H9 (cell line): ENCODE measurements around the gene SLCO3A1. TPM values are rescaled to one million over a fixed set of nuclear protein-coding genes. Genes with fewer than 3 reads are reported as not detected.

Experiments
- DNase-seq: peaks from one replicate; pipeline ENCODE4 v3.0.0-alpha.2; 2017
- H2AFZ ChIP-seq: one replicate; pipeline ENCODE4 v1.6.1; 2013; ENCODE audit warnings: mild to moderate bottlenecking, low read length, control low read depth, moderate library complexity
- H2AK5ac ChIP-seq: 2 replicates; pipeline ENCODE4 v1.6.1; 2013; ENCODE audit warnings: low read length, control low read depth, mixed read lengths; ENCODE audit not compliant: insufficient read length
- H2BK120ac ChIP-seq: one replicate; pipeline ENCODE4 v1.6.1; 2013; ENCODE audit warnings: low read depth, mild to moderate bottlenecking, low read length, control low read depth, inconsistent platforms; ENCODE audit not compliant: poor library complexity, severe bottlenecking
- H2BK12ac ChIP-seq: 2 replicates; pipeline ENCODE4 v1.6.1; 2013; ENCODE audit warnings: low read length, control low read depth, mixed read lengths, low read depth; ENCODE audit not compliant: insufficient read length
- H2BK15ac ChIP-seq: 2 replicates; pipeline ENCODE4 v1.6.1; 2013; ENCODE audit warnings: low read depth, low read length, control low read depth
- H2BK20ac ChIP-seq: one replicate; pipeline ENCODE4 v1.6.1; 2013; ENCODE audit warnings: low read depth, mild to moderate bottlenecking, low read length, control low read depth, inconsistent platforms; ENCODE audit not compliant: poor library complexity, severe bottlenecking
- H2BK5ac ChIP-seq: 2 replicates; pipeline ENCODE4 v1.6.1; 2013; ENCODE audit warnings: low read length, control low read depth, mixed read lengths; ENCODE audit not compliant: insufficient read length
- H3K14ac ChIP-seq: 2 replicates; pipeline ENCODE4 v1.6.1; 2013; ENCODE audit warnings: low read length, control low read depth; ENCODE audit not compliant: insufficient read depth
- H3K18ac ChIP-seq: 2 replicates; pipeline ENCODE4 v1.6.1; 2013; ENCODE audit warnings: low read depth, mild to moderate bottlenecking, mixed read lengths, low read length, control low read depth; ENCODE audit not compliant: insufficient read length
- H3K23ac ChIP-seq: 2 replicates; pipeline ENCODE4 v1.6.1; 2013; ENCODE audit warnings: low read length, control low read depth, mixed read lengths, low read depth; ENCODE audit not compliant: insufficient read length
- H3K23me2 ChIP-seq: 2 replicates; pipeline ENCODE4 v1.6.1; 2013; ENCODE audit warnings: low read depth, mild to moderate bottlenecking, mixed read lengths, low read length, control low read depth; ENCODE audit not compliant: insufficient read length, poor library complexity, severe bottlenecking
- H3K27ac ChIP-seq: 2 replicates; pipeline ENCODE4 v1.5.1; 2013; ENCODE audit warnings: low read length, control low read depth, mixed read lengths, low read depth; ENCODE audit not compliant: insufficient read length
- H3K27me3 ChIP-seq: 2 replicates; pipeline ENCODE4 v1.6.1; 2013; ENCODE audit warnings: low read length, control low read depth, inconsistent platforms; ENCODE audit not compliant: insufficient read depth
- H3K4ac ChIP-seq: 2 replicates; pipeline ENCODE4 v1.6.1; 2013; ENCODE audit warnings: low read depth, mild to moderate bottlenecking, control low read depth, inconsistent platforms, low read length, moderate library complexity
- H3K4me1 ChIP-seq: 2 replicates; pipeline ENCODE4 v1.6.1; 2013; ENCODE audit warnings: low read length, control low read depth, inconsistent platforms; ENCODE audit not compliant: insufficient read depth
- H3K4me2 ChIP-seq: 2 replicates; pipeline ENCODE4 v1.6.1; 2013; ENCODE audit warnings: low read length, control low read depth, mixed read lengths; ENCODE audit not compliant: insufficient read length, insufficient read depth
- H3K56ac ChIP-seq: 2 replicates; pipeline ENCODE4 v1.6.1; 2013; ENCODE audit warnings: low read depth, mild to moderate bottlenecking, mixed read lengths, low read length, control low read depth; ENCODE audit not compliant: insufficient read length
- H3K79me1 ChIP-seq: 2 replicates; pipeline ENCODE4 v1.6.1; 2013; ENCODE audit warnings: low read depth, mild to moderate bottlenecking, moderate library complexity, low read length, control low read depth, inconsistent platforms; ENCODE audit not compliant: insufficient read depth, poor library complexity, severe bottlenecking
- H3K79me2 ChIP-seq: 2 replicates; pipeline ENCODE4 v1.6.1; 2013; ENCODE audit warnings: low read length, control low read depth, inconsistent platforms; ENCODE audit not compliant: insufficient read depth
- H3K9ac ChIP-seq: 2 replicates; pipeline ENCODE4 v1.6.1; 2013; ENCODE audit warnings: low read length, control low read depth, mixed read lengths; ENCODE audit not compliant: insufficient read length; ENCODE audit errors: extremely low read depth
- H3K9me3 ChIP-seq: one replicate; pipeline ENCODE4 v1.6.1; 2013; ENCODE audit warnings: low read depth, low read length, inconsistent platforms; ENCODE audit not compliant: control insufficient read depth
- H3T11ph ChIP-seq: one replicate; pipeline ENCODE4 v1.6.1; 2013; ENCODE audit warnings: mild to moderate bottlenecking, low read length, control low read depth, inconsistent platforms
- H4K20me1 ChIP-seq: one replicate; pipeline ENCODE4 v1.6.1; 2013; ENCODE audit not compliant: control insufficient read depth, insufficient read length, insufficient read depth
- H4K5ac ChIP-seq: 2 replicates; pipeline ENCODE4 v1.6.1; 2013; ENCODE audit warnings: low read depth, mild to moderate bottlenecking, mixed read lengths, low read length, control low read depth; ENCODE audit not compliant: insufficient read length
- H4K8ac ChIP-seq: replicated peaks from 2 replicates; pipeline ENCODE4 v1.6.1; 2013; ENCODE audit warnings: low read length, control low read depth, mixed read lengths, low read depth; ENCODE audit not compliant: insufficient read length
- H4K91ac ChIP-seq: 2 replicates; pipeline ENCODE4 v1.6.1; 2013; ENCODE audit warnings: low read depth, mild to moderate bottlenecking, moderate library complexity, mixed read lengths, low read length, control low read depth; ENCODE audit not compliant: insufficient read length
- H3K27ac Mint-ChIP-seq, 3 experiments: 2 replicates in 2 of 3; 3 replicates in 1 of 3; pipeline ENCODE4 v1.8.0; 2020 to 2021; ENCODE audit warnings: mixed read lengths in 3 of 3, mild to moderate bottlenecking in 1 of 3, moderate library complexity in 1 of 3
- H3K27me3 Mint-ChIP-seq: 2 replicates; pipeline ENCODE4 v1.8.0; 2021; ENCODE audit warnings: low read depth, mild to moderate bottlenecking, moderate library complexity, mixed read lengths
- H3K36me3 Mint-ChIP-seq, 3 experiments: 2 replicates in 2 of 3; 3 replicates in 1 of 3; pipeline ENCODE4 v1.8.0; 2020 to 2021; ENCODE audit warnings: low read depth in 3 of 3, mixed read lengths in 3 of 3; ENCODE audit not compliant: insufficient read depth in 1 of 3
- H3K4me1 Mint-ChIP-seq, 2 experiments: 2 replicates each; pipeline ENCODE4 v1.8.0; 2020; ENCODE audit warnings: mixed read lengths in 2 of 2
- H3K4me3 Mint-ChIP-seq, 2 experiments: 2 replicates in 1 of 2; 3 replicates in 1 of 2; pipeline ENCODE4 v1.8.0; 2020 to 2021; ENCODE audit warnings: mild to moderate bottlenecking in 2 of 2, mixed read lengths in 2 of 2, moderate library complexity in 1 of 2
- H3K9me3 Mint-ChIP-seq, 2 experiments: 2 replicates in 1 of 2; 3 replicates in 1 of 2; pipeline ENCODE4 v1.8.0; 2020; ENCODE audit warnings: mild to moderate bottlenecking in 2 of 2, mixed read lengths in 2 of 2, moderate library complexity in 1 of 2
- CTCF ChIP-seq: fragments of 200-600 bp; sonication (generic); conservative IDR thresholded peaks from 3 replicates; pipeline ENCODE4 v1.8.0; 2021; ENCODE audit warnings: antibody characterized with exemption, mild to moderate bottlenecking
- WGBS: extraction: QIAGEN DNeasy Blood & Tissue Kit; methylation state at CpG from one replicate; pipeline ENCODE4 v1.1.7; 2013; ENCODE audit warnings: missing lambda C conversion rate, low lambda C conversion rate, mixed read lengths; ENCODE audit not compliant: insufficient read length; ENCODE audit errors: extremely low coverage; 5-methylcytosine and 5-hydroxymethylcytosine counted together
- total RNA-seq: library from RNA; stranded (reverse); gene quantifications from 2 replicates; pipeline ENCODE4 v1.2.1, GENCODE V29; 2021

SLCO3A1 gene
- total RNA-seq, 1 experiment from 2014 or later, result 9.4 TPM

- H3K27me3 Mint-ChIP-seq, result no peaks in the 10 kb centered on the region
- Histone ChIP-seq H3K14ac (no peak overlapping the region), H3K4me2 (no peak overlapping the region), H2BK5ac (no peak overlapping the region), H2BK12ac (no peak overlapping the region), H3K23me2 (no peaks in the 10 kb centered on the region), H2AFZ (no peak overlapping the region), H3K9ac (no peak overlapping the region), H3K79me1 (no peaks in the 10 kb centered on the region), H3K4me1 (peaks cover 1% of the 10 kb centered on the region; the same call in 1 of the 2 replicates), H4K20me1 (no peaks in the 10 kb centered on the region), H3K18ac (no peak overlapping the region), H3K27me3 (no peaks in the 10 kb centered on the region), H3K9me3 (no peaks in the 10 kb centered on the region), H4K8ac (no peak overlapping the region), H4K91ac (no peak overlapping the region), H4K5ac (no peak overlapping the region), H2BK15ac (no peak overlapping the region), H3K4ac (no peak overlapping the region), H3K23ac (no peak overlapping the region), H2BK120ac (no peak overlapping the region), H3K27ac (no peak overlapping the region), H2BK20ac (no peak overlapping the region), H2AK5ac (no peak overlapping the region), H3K56ac (no peak overlapping the region), H3T11ph (no peak overlapping the region), H3K79me2 (no peaks in the 10 kb centered on the region; the same call in 1 of the 2 replicates)
- H3K4me1 Mint-ChIP-seq, result peaks cover 30 to 40% of the 10 kb centered on the region in 2 experiments
- DNase-seq, result no peak
- WGBS, result no CpG with 5 or more reads among the region's 4 CpGs
- TF ChIP-seq CTCF, result no peak
- H3K4me3 Mint-ChIP-seq, result no peak overlapping the region
- H3K27ac Mint-ChIP-seq, result peak overlapping the region in 1 of 3 experiments; percentile 90; a peak in 2 of 7 replicates
- peaks cover 0 to 2% of the 10 kb centered on the region in 2 experiments; a peak in 1 of 5 replicates for H3K9me3 Mint-ChIP-seq
- no peaks in the 10 kb centered on the region for H3K36me3 Mint-ChIP-seq
Observed at GRCh38 chr15:91936927-91937326, 83.4 kb downstream of the SLCO3A1 start.
